Measurements from ENCODE around the gene TSC2.

The TSC2 gene

DNA sequence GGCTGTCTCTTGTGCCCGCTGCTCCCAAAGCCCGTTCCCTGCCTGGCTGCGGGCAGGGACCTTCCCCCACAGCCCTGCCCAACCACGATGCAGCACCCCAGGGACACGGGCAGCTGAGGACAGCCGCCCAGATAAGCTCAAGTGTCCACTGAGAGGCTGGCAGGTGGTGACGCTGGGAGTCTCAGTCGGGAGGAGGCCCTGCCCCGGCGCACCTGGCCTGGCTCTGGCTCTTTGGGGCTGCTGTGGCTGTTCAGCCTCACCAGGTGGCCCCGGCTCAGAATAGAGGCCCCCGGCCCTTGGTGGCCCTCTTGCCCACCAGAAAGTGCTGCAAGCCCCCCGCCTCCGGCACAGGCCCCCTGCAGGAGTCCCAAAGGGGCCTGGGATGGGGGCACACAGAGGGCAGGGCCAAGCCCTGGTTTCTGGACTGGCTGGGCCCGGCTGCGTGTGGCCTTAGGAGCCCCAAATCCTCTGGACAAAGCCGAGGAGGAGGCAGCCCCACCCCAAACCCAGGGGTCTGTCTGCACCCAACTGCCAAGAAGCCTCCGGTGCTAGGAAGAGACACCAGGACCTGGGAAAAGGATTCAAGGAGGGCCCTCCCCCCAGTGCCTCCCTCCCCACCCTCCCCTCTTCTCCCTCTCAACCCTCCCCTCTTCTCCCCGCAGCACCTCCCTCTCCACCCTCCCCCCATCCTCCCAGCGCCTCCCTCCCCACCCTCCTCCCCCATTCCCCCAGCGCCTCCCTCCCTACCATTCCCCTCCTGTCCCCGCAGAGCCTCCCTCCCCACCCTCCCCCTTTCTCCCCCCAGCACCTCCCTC, 5.4 kb upstream of the TSC2 start:
- Histone ChIP-seq H3K4me2 (no peak overlapping the region), H3K4me1 (ENCODE audit: low read depth, poor library complexity, severe bottlenecking) (peaks cover 27% of the 10 kb centered on the region), H3K4me3 (IDR thresholded peaks at IDR 0.05; ENCODE audit: insufficient read depth, low read depth, low read length) (no peak overlapping the region), H3K27me3 (ENCODE audit: insufficient read depth, low read depth) (no peaks in the 10 kb centered on the region), H2AFZ (ENCODE audit: low read depth) (no peak overlapping the region), H4K20me1 (ENCODE audit: insufficient read depth) (no peaks in the 10 kb centered on the region), H3K36me3 (ENCODE audit: insufficient read depth) (no peaks in the 10 kb centered on the region), H3K79me2 (ENCODE audit: insufficient read depth, low read depth) (no peaks in the 10 kb centered on the region), H3K9ac (no peak overlapping the region), H3K27ac (no peak overlapping the region)
- TF ChIP-seq, protein P1, sequence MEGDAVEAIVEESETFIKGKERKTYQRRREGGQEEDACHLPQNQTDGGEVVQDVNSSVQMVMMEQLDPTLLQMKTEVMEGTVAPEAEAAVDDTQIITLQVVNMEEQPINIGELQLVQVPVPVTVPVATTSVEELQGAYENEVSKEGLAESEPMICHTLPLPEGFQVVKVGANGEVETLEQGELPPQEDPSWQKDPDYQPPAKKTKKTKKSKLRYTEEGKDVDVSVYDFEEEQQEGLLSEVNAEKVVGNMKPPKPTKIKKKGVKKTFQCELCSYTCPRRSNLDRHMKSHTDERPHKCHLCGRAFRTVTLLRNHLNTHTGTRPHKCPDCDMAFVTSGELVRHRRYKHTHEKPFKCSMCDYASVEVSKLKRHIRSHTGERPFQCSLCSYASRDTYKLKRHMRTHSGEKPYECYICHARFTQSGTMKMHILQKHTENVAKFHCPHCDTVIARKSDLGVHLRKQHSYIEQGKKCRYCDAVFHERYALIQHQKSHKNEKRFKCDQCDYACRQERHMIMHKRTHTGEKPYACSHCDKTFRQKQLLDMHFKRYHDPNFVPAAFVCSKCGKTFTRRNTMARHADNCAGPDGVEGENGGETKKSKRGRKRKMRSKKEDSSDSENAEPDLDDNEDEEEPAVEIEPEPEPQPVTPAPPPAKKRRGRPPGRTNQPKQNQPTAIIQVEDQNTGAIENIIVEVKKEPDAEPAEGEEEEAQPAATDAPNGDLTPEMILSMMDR (conservative IDR thresholded peaks at IDR 0.05; ENCODE audit: low read depth, low read length): no peak

DNA sequence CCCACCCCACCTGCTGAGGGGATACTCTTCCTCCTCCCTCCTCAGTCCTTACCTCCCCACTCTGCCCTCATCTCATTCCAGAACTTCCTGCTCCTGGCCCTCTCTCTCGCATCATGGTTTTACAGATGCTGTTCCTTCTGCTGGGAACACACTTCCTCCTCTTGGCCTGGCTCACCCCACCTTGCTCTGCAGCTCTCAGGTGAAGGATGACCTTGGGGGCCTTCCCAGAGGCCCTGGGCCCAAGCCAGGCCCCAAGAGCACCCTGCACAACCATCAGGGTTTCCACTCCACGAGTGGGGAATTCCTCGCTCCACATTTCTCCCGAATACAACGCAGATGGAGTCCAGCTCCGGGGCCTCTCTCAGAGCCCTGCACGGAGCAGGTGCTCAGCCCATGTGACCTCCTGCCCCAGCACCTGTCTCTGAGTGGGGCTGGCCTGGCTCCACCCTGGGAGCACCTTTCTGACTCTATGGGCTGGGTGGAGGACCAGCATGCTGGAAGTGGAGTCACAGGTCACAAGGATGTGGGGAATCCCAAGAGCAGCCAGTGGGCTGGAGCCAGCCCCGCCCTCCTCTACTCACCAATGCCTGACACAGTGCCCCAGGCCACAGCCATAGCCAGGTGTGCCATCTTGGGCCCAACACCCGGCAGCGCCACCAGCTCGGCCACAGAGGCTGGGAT, 4.7 kb upstream of the TSC2 start:
- H4K20me1 ChIP-seq (ENCODE audit: insufficient read depth): no peaks in the 10 kb centered on the region
- peaks cover 27% of the 10 kb centered on the region for H3K4me1 ChIP-seq (ENCODE audit: low read depth, poor library complexity, severe bottlenecking)
- TF ChIP-seq, protein P1 (conservative IDR thresholded peaks at IDR 0.05; ENCODE audit: low read depth, low read length): no peak
- no peak overlapping the region for H3K4me2 ChIP-seq
- no peak overlapping the region for H3K9ac ChIP-seq
- no peak overlapping the region for H3K27ac ChIP-seq
- no peak overlapping the region for H2AFZ ChIP-seq (ENCODE audit: low read depth)
- no peaks in the 10 kb centered on the region for H3K27me3 ChIP-seq (ENCODE audit: insufficient read depth, low read depth)
- H3K79me2 ChIP-seq (ENCODE audit: insufficient read depth, low read depth): no peaks in the 10 kb centered on the region
- no peak overlapping the region for H3K4me3 ChIP-seq (IDR thresholded peaks at IDR 0.05; ENCODE audit: insufficient read depth, low read depth, low read length)
- no peaks in the 10 kb centered on the region for H3K36me3 ChIP-seq (ENCODE audit: insufficient read depth)

DNA sequence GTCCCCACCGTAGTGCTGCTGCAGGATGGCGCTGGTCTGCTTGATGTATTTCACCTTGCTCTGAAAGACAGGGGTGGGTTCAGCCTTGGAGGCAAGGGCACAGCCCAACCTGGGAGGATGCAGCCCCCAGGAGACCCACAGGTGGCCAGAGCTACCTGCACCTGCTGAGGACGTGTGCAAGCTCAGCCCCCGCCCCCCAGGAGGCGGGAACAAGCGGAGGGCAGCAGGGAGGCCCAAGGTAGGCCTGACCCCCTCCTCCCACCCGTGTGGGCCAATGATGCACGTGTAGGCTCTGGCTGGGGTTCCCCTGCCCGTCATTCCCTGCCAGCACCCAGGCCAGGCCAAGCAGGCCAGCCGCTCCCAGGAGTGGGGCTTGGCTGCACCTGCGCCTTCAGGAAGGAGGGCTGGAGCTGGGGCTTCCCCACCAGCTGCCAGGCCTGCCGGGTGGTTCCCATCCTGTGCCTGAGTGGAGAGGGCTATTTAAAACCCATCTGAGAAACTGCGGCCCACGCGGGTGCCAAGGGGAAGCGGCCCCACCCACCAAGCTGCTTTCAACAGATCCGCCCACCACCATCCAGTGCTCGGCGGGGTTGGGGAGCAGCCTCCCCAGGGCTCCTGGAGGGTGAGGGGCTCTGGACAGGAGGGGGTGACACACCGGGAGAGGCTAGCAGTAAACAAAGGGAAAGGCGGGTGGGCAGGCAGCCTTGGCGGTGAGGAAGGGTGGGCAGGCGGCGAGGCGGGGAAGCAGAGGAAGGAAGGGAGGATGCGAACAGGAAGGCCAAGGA, 3.9 kb upstream of the TSC2 start:
- Histone ChIP-seq H3K27me3 (ENCODE audit: insufficient read depth, low read depth) (no peaks in the 10 kb centered on the region), H2AFZ (ENCODE audit: low read depth) (no peak overlapping the region), H3K4me2 (no peak overlapping the region; the same call in 1 of the 2 replicates), H3K9ac (no peak overlapping the region), H3K4me1 (ENCODE audit: low read depth, poor library complexity, severe bottlenecking) (peaks cover 29% of the 10 kb centered on the region), H3K4me3 (IDR thresholded peaks at IDR 0.05; ENCODE audit: insufficient read depth, low read depth, low read length) (no peak overlapping the region), H4K20me1 (ENCODE audit: insufficient read depth) (no peaks in the 10 kb centered on the region), H3K79me2 (ENCODE audit: insufficient read depth, low read depth) (peaks cover 7% of the 10 kb centered on the region; the same call in 1 of the 2 replicates), H3K36me3 (ENCODE audit: insufficient read depth) (no peaks in the 10 kb centered on the region), H3K27ac (no peak overlapping the region)
- TF ChIP-seq, protein P1 (conservative IDR thresholded peaks at IDR 0.05; ENCODE audit: low read depth, low read length): no peak

GRCh38 chr16:2044541-2044940, 3.2 kb upstream of the TSC2 start:
- Histone ChIP-seq H2AFZ (ENCODE audit: low read depth) (no peak overlapping the region), H4K20me1 (ENCODE audit: insufficient read depth) (no peaks in the 10 kb centered on the region), H3K27me3 (ENCODE audit: insufficient read depth, low read depth) (no peaks in the 10 kb centered on the region), H3K9ac (no peak overlapping the region), H3K4me1 (ENCODE audit: low read depth, poor library complexity, severe bottlenecking) (peaks cover 35% of the 10 kb centered on the region), H3K79me2 (ENCODE audit: insufficient read depth, low read depth) (peaks cover 14% of the 10 kb centered on the region; the same call in 1 of the 2 replicates), H3K36me3 (ENCODE audit: insufficient read depth) (no peaks in the 10 kb centered on the region), H3K27ac (no peak overlapping the region), H3K4me2 (no peak overlapping the region), H3K4me3 (IDR thresholded peaks at IDR 0.05; ENCODE audit: insufficient read depth, low read depth, low read length) (no peak overlapping the region)
- TF ChIP-seq, protein P1 (conservative IDR thresholded peaks at IDR 0.05; ENCODE audit: low read depth, low read length): no peak

Measured in KMS-11 (cell line).